HEK293T (cell line): Measurements from ENCODE around the gene PDE4B.

Experiments used
- CTCF ChIA-PET: fragments of 350-600 bp; formaldehyde crosslinking; extraction: SDS; loops from one replicate; lab custom pipeline; 2021; ENCODE audit warnings: antibody characterized with exemption, inconsistent platforms; lab: Yijun Ruan, JAX
- POLR2A ChIA-PET: fragments of 350-600 bp; formaldehyde crosslinking; extraction: SDS; loops from one replicate; lab custom pipeline; 2020; ENCODE audit warnings: antibody characterized with exemption, inconsistent platforms; lab: Yijun Ruan, JAX
- DNase-seq: peaks from one replicate; pipeline ENCODE4 v3.0.0; 2012; ENCODE audit warnings: mixed read lengths; ENCODE audit errors: extremely low spot score
- ARNT ChIP-seq: fragments of 450-650 bp; IDR thresholded peaks from 2 replicates; pipeline ENCODE4 v1.6.1; 2017; ENCODE audit warnings: mild to moderate bottlenecking
- BHLHE40 ChIP-seq: fragments of 450-650 bp; IDR thresholded peaks from 2 replicates; pipeline ENCODE4 v1.6.1; 2016; ENCODE audit warnings: mild to moderate bottlenecking, moderate library complexity, borderline replicate concordance
- CTBP1 ChIP-seq: fragments of 450-650 bp; IDR thresholded peaks from 2 replicates; pipeline ENCODE4 v1.6.1; 2016; ENCODE audit warnings: borderline replicate concordance
- ELF4 ChIP-seq: fragments of 450-650 bp; IDR thresholded peaks from 2 replicates; pipeline ENCODE4 v1.6.1; 2017; ENCODE audit warnings: antibody characterized with exemption
- FOXA1 ChIP-seq: fragments of 450-650 bp; IDR thresholded peaks from 2 replicates; pipeline ENCODE4 v1.6.1; 2016; ENCODE audit warnings: mild to moderate bottlenecking
- FOXK2 ChIP-seq: fragments of 450-650 bp; IDR thresholded peaks from 2 replicates; pipeline ENCODE4 v1.6.1; 2016; ENCODE audit warnings: mild to moderate bottlenecking
- FOXM1 ChIP-seq: fragments of 450-650 bp; IDR thresholded peaks from 2 replicates; pipeline ENCODE4 v1.6.1; 2017; ENCODE audit warnings: mild to moderate bottlenecking, borderline replicate concordance
- HDGF ChIP-seq: fragments of 450-650 bp; IDR thresholded peaks from 2 replicates; pipeline ENCODE4 v1.6.1; 2017; ENCODE audit warnings: antibody characterized with exemption, borderline replicate concordance
- L3MBTL2 ChIP-seq: fragments of 450-650 bp; conservative IDR thresholded peaks from 2 replicates; pipeline ENCODE4 v1.6.1; 2016; ENCODE audit warnings: mild to moderate bottlenecking
- LEF1 ChIP-seq: fragments of 450-650 bp; IDR thresholded peaks from 2 replicates; pipeline ENCODE4 v1.6.1; 2017; ENCODE audit warnings: mild to moderate bottlenecking, borderline replicate concordance
- NFRKB ChIP-seq: fragments of 450-650 bp; IDR thresholded peaks from 2 replicates; pipeline ENCODE4 v1.6.1; 2016; ENCODE audit warnings: mild to moderate bottlenecking, moderate library complexity
- SP1 ChIP-seq: fragments of 450-650 bp; IDR thresholded peaks from 2 replicates; pipeline ENCODE4 v1.6.1; 2017
- SUZ12 ChIP-seq: fragments of 450-650 bp; IDR thresholded peaks from 2 replicates; pipeline ENCODE4 v1.6.1; 2016; ENCODE audit warnings: mild to moderate bottlenecking
- TARDBP ChIP-seq: fragments of 450-650 bp; IDR thresholded peaks from 2 replicates; pipeline ENCODE4 v1.6.1; 2016
- ZNF384 ChIP-seq: fragments of 450-650 bp; IDR thresholded peaks from 2 replicates; pipeline ENCODE4 v1.6.1; 2016
- TF ChIP-seq, protein P1 (sequence below): fragments of 450-650 bp; IDR thresholded peaks from 2 replicates; pipeline ENCODE4 v1.6.1; 2016

The PDE4B gene

DNA sequence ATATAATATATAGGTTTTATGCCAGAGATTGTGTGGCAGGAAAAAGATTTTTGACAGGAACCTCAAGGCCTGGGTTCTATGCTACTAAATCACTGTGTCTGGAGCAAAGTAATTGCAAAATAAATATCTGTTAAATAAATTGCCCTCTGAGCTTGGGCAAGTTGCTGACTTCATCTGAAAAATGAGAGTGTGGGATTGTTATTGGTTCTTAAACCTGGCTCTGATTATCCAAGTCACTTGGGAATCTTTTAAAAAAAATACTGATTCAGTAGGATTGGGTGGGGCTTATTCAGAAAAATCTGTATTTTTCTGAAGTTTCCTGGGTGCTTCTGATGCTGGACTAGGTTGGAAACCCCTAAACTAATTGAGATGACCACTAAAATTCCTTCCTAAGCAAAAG lies 567.1 kb downstream of the PDE4B start:
- ChIA-PET POLR2A (no interaction called here), CTCF (no interaction called here)
- TF ChIP-seq FOXK2 (no peak), HDGF (no peak), LEF1 (no peak)
- TF ChIP-seq, protein P1, sequence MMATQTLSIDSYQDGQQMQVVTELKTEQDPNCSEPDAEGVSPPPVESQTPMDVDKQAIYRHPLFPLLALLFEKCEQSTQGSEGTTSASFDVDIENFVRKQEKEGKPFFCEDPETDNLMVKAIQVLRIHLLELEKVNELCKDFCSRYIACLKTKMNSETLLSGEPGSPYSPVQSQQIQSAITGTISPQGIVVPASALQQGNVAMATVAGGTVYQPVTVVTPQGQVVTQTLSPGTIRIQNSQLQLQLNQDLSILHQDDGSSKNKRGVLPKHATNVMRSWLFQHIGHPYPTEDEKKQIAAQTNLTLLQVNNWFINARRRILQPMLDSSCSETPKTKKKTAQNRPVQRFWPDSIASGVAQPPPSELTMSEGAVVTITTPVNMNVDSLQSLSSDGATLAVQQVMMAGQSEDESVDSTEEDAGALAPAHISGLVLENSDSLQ, result 0 out of 2 replicates have a peak, but pooled peaks have one; percentile 37
- no peak for DNase-seq

DNA sequence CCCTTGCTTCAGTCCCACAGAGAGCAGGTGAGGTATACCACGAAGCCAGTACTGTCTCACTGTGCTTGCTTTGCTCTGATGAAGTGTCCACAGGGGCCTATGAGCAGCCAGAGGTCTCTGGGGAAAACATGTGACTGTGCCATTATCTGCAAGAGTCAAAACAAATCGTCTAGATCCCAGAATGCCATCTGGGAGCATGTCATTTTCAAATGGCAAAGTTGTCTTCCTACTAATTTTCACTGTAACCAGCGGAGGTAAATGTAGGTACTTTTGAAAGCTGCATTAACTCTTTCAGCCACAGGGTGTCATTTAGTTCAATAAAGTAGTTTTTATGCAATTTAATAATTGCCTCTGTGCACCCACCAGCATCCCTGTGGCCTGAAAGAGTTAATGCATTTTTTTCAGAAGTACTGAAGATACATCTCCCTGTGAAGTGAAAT lies 567.6 kb downstream of the PDE4B start:
- TF ChIP-seq L3MBTL2 (0 out of 2 replicates have a peak, but pooled peaks have one; percentile 20), ZNF384 (no peak), HDGF (no peak), ELF4 (no peak)
- POLR2A ChIA-PET, result no interaction called here
- peak; percentile 22 for DNase-seq
- CTCF ChIA-PET, result interaction anchor here (0.6 kb wide), 1 partner anchor 85 kb away, joined by 3 read pairs; no protein-coding TSS in a partner anchor

DNA sequence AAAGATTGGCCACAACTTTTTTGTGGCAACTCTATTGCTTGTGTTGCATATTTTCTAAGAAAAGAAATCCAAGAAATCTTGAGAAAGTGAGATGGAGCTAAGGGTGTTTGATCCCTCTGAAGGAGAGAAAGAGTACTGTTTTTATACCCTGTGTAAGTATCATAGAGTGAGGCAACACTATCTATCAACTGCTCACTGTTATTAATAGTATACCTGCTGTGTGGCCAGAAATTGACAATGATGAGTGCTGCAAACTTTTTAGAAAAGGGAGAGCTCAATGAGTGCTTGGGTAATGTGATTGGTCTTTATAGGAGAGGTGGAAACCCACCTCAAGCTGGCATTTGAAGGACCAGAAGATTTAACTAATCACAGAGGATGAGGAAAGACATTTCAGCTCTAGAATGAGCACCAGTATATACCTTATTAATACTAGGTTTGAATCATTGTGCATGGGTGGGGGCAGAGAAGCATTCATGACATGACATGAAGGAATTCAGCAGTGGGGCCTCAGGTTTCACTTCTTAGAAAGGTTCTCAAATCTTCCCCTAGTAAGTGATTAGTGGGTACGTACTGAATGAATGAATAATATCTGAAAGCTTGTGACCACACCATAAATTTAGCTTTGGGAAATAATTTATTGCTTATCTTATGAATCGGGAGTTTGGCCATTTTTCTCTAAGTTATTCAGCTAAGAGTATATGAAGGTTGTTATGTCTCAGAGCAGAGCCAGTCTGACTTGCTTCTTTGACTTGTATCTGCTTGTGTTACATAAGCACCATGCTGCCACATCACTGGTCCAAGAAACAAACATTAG lies 572.1 kb downstream of the PDE4B start:
- ChIA-PET CTCF (no interaction called here), POLR2A (no interaction called here)
- no peak for DNase-seq
- TF ChIP-seq ARNT (no peak), FOXK2 (no peak), ELF4 (no peak), LEF1 (no peak), CTBP1 (no peak), SP1 (no peak), FOXA1 (no peak), BHLHE40 (no peak), HDGF (no peak), TARDBP (no peak), ZNF384 (no peak), FOXM1 (no peak), SUZ12 (no peak), NFRKB (no peak), L3MBTL2 (no peak)
- TF ChIP-seq, protein P1, result no peak

DNA sequence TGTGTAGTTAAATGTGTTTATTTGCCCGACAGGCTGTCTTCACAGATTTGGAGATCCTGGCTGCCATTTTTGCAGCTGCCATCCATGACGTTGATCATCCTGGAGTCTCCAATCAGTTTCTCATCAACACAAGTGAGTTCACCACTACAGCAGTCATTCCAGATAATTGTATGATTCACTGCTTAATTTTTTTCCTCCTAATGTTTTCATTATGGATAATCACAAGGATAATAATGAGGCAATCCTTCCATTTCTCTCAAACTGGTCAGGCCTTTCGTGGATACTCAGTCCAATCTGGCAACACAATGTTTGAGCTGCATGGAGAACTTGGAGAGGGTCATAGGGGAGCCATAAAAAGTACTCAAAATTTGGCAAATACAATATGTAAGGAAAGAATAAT lies 572.9 kb downstream of the PDE4B start:
- DNase-seq, result no peak
- TF ChIP-seq ZNF384 (no peak), ARNT (no peak), SUZ12 (no peak), HDGF (no peak)
- ChIA-PET CTCF (no interaction called here), POLR2A (no interaction called here)

DNA sequence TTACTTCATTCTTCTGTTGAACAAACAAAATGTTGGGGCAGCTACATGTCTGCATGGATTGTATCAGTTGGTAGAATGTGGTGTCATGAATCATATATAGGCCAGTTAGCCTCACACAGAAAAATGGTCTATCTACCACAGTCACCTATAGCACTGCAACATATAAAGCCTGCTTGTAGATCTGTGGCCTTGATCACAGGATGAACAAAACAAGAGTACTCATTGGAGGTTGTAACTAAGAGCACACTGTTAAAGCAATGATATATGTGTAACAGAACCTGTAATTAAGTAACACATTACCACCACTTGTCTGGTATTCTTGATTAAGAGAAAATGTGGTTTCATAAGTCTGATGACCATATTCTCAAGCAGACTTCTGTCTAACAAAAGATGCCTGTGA lies 573.9 kb downstream of the PDE4B start:
- ChIA-PET POLR2A (no interaction called here), CTCF (no interaction called here)
- no peak for DNase-seq
- TF ChIP-seq CTBP1 (no peak), FOXK2 (no peak), FOXA1 (no peak)
- TF ChIP-seq, protein P1, result no peak

DNA sequence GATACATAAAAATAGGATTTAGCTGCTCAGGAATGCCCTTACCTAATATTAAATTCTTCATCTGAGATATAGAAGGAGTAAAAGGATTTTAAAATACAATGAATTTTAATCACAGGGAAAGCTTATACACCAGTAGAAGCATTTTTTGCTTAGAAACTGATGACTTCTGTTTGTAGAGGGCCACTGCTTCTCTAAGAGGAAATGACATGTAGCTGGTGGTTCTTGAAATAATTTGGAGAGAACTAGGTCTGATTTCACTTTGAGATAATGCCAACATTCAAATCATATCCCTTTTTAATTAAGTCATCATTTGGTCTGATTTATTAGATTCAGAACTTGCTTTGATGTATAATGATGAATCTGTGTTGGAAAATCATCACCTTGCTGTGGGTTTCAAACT lies 574.7 kb downstream of the PDE4B start:
- TF ChIP-seq ELF4 (no peak), CTBP1 (no peak), L3MBTL2 (no peak), HDGF (no peak), ARNT (no peak), FOXA1 (no peak), LEF1 (no peak), TARDBP (no peak), ZNF384 (no peak), SUZ12 (no peak), FOXM1 (no peak), BHLHE40 (no peak), NFRKB (no peak), SP1 (no peak), FOXK2 (no peak)
- TF ChIP-seq, protein P1, result no peak
- POLR2A ChIA-PET, result no interaction called here
- CTCF ChIA-PET, result no interaction called here
- DNase-seq, result no peak
